Peyer's patch (tissue), 4 donors: ENCODE measurements around the gene GOLGA2. TPM values are rescaled to one million over a fixed set of nuclear protein-coding genes. Genes with fewer than 3 reads are reported as not detected.

Source experiments
- DNase-seq, 3 donors: peaks; one replicate each; pipeline ENCODE4 v3.0.0-alpha.2; 2017 to 2019
- H3K27ac ChIP-seq, 4 donors: fragments of 200-600 bp; sonication (generic); one replicate each; pipeline ENCODE4 v1.5.1; 2016 to 2019
- H3K27me3 ChIP-seq, 2 donors: fragments of 200-600 bp; sonication (generic); one replicate each; pipeline ENCODE4 v1.5.1; 2019
- H3K36me3 ChIP-seq, 3 donors: fragments of 200-600 bp; sonication (generic); one replicate each; pipeline ENCODE4 v1.5.1; 2016 to 2019
- H3K4me1 ChIP-seq, 4 donors: fragments of 200-600 bp; sonication (generic); one replicate each; pipeline ENCODE4 v1.5.1; 2016 to 2019
- H3K4me3 ChIP-seq, 4 donors: fragments of 200-600 bp; sonication (generic); 1 replicate in 3 of 4; 2 replicates in 1 of 4; pipeline ENCODE4 v1.5.1; 2016 to 2019; ENCODE audit warnings: mild to moderate bottlenecking in 1 of 4
- H3K9me3 ChIP-seq, 4 donors: fragments of 200-600 bp; sonication (generic); one replicate each; pipeline ENCODE4 v1.5.1; 2016 to 2019; ENCODE audit warnings: mild to moderate bottlenecking in 1 of 4
- POLR2A ChIP-seq, 2 donors: fragments of 450-650 bp; IDR thresholded peaks; one replicate each; pipeline ENCODE4 v1.5.1; 2017; ENCODE audit warnings: antibody characterized with exemption in 2 of 2, mild to moderate bottlenecking in 2 of 2, moderate library complexity in 2 of 2
- total RNA-seq, 4 donors: library from RNA; depleted of rRNA; stranded (reverse); fragments of >200 nt; gene quantifications; one replicate each; pipeline ENCODE4 v1.1.0, GENCODE V29; 2016
- TF ChIP-seq, protein P1 (sequence below), 6 experiments: fragments of 450-650 bp in 4 of 6; fragments of 200-600 bp in 2 of 6; sonication (generic) in 1 of 6; IDR thresholded peaks; one replicate each; pipeline ENCODE4 v1.5.1; 2017 to 2019; ENCODE audit warnings: antibody characterized with exemption in 6 of 6, mild to moderate bottlenecking in 3 of 6, moderate library complexity in 1 of 6

GOLGA2 gene
- total RNA-seq, 4 donors from 2014 or later, result 45.7 to 96.7 (median 92.5) TPM

DNA sequence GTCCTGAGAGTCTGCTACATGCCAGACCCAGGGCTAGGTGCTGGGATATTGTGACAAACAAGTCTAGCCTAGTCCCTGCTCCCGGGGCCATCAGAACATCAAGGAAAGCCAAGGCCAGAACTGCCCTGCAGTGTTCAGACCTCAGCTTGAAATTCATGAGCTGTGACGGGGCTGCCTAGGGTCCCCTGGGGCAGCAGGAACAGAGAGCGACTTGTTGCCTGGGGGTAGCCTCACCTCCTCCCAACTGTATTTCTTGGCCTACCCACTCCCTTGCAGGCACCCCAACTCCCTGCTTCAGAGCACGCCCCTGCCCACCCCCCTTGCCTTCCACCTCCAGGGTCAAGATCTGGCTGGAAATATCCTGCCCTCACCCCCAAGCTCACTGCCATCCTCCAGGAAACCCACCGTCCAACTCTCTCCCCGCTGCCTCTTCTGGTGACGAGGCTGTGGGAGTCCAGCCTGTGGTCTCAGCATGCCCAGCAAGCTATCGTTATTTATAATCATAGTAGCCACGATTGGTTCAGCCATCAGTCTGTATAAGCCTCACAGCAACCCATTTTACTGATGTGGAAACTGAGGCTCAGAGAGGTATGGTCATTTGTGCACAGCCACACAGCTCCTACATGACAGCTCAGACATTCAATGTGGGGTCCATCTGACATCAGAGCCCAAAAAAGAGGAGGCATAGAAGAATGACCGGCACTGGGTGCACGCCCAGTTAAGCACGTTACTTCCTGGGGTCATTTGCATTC lies 61.9 kb downstream of the GOLGA2 start:
- peaks cover 0 to 15% (median 0%) of the 10 kb centered on the region in 4 donors for H3K4me1 ChIP-seq
- H3K27me3 ChIP-seq, result no peaks in the 10 kb centered on the region
- no peak for DNase-seq
- H3K27ac ChIP-seq, result no peak overlapping the region
- no peak for TF ChIP-seq POLR2A (IDR thresholded peaks at IDR 0.05)
- TF ChIP-seq, protein P1, sequence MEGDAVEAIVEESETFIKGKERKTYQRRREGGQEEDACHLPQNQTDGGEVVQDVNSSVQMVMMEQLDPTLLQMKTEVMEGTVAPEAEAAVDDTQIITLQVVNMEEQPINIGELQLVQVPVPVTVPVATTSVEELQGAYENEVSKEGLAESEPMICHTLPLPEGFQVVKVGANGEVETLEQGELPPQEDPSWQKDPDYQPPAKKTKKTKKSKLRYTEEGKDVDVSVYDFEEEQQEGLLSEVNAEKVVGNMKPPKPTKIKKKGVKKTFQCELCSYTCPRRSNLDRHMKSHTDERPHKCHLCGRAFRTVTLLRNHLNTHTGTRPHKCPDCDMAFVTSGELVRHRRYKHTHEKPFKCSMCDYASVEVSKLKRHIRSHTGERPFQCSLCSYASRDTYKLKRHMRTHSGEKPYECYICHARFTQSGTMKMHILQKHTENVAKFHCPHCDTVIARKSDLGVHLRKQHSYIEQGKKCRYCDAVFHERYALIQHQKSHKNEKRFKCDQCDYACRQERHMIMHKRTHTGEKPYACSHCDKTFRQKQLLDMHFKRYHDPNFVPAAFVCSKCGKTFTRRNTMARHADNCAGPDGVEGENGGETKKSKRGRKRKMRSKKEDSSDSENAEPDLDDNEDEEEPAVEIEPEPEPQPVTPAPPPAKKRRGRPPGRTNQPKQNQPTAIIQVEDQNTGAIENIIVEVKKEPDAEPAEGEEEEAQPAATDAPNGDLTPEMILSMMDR (IDR thresholded peaks at IDR 0.05), result no peak
- H3K4me3 ChIP-seq, result no peak overlapping the region
- no peaks in the 10 kb centered on the region for H3K36me3 ChIP-seq
- no peaks in the 10 kb centered on the region for H3K9me3 ChIP-seq

DNA sequence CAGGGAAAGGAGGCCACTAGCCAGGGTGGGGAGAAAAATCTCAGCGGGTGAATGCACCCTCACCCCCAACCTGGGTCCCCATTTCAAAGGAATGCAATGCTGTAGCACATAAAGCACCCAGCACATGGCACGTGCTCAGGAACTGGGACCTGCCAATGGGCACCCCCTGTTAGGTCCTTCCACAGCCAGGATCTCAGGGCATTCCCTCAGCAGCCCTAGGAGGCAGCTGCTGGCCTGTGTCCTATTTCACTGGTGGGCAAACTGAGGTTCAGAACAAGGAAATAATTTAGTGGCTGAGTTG lies 63.9 kb downstream of the GOLGA2 start:
- DNase-seq, result no peak
- Histone ChIP-seq H3K27ac (peak overlapping the region in 2 of 4 donors; percentile 64 to 78), H3K4me1 (peaks cover 0 to 8% (median 0%) of the 10 kb centered on the region in 4 donors), H3K9me3 (no peaks in the 10 kb centered on the region), H3K27me3 (no peaks in the 10 kb centered on the region), H3K4me3 (no peak overlapping the region), H3K36me3 (no peaks in the 10 kb centered on the region)
- TF ChIP-seq POLR2A (IDR thresholded peaks at IDR 0.05), result no peak
- TF ChIP-seq, protein P1 (IDR thresholded peaks at IDR 0.05), result no peak

DNA sequence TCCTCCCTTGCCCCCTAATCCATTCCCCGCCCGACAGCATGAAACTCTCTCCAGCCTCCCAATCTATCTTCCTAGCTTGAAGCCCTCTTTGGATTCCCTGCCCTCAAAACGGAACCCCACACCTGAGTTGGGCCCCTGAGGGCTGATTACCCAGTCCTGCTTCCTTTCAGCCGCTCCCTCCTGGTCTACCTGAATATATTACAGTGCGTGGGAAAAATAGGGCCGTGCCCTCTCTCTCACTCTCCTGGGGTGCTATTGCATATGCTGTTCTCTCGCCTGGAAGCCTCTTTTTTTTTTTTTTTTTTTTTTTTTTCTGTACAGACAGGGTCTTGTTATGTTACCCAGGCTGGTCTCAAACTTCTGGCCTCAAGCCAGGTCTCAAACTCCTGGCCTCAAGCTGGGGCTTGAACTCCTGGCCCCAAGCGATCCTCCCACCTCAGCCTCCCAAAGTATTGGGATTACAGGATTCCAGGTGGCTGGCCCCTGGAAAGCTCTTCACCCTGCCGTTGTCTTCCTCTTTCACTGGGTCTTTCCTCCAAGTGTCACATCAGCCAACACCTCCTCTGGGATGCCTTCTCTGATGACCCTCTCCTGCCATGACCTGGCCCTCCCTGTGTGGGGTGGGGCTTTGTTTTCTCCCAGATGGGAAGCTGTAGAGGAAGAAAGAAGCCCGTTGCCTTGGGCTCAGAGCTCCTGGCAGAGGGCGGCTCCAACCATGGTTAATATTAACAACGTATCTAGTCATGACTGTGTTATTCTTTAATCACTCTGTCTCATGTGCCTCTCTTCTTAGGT lies 64.4 kb downstream of the GOLGA2 start:
- H3K27me3 ChIP-seq, result no peaks in the 10 kb centered on the region
- H3K4me1 ChIP-seq, result peaks cover 0 to 14% (median 0%) of the 10 kb centered on the region in 4 donors
- peak overlapping the region in 2 of 4 donors; percentile 64 to 78 for H3K27ac ChIP-seq
- TF ChIP-seq POLR2A (IDR thresholded peaks at IDR 0.05), result no peak
- TF ChIP-seq, protein P1 (IDR thresholded peaks at IDR 0.05), result no peak
- DNase-seq, result peak in 2 of 3 donors; percentile 73 to 74
- H3K36me3 ChIP-seq, result no peaks in the 10 kb centered on the region
- no peaks in the 10 kb centered on the region for H3K9me3 ChIP-seq
- H3K4me3 ChIP-seq, result no peak overlapping the region

DNA sequence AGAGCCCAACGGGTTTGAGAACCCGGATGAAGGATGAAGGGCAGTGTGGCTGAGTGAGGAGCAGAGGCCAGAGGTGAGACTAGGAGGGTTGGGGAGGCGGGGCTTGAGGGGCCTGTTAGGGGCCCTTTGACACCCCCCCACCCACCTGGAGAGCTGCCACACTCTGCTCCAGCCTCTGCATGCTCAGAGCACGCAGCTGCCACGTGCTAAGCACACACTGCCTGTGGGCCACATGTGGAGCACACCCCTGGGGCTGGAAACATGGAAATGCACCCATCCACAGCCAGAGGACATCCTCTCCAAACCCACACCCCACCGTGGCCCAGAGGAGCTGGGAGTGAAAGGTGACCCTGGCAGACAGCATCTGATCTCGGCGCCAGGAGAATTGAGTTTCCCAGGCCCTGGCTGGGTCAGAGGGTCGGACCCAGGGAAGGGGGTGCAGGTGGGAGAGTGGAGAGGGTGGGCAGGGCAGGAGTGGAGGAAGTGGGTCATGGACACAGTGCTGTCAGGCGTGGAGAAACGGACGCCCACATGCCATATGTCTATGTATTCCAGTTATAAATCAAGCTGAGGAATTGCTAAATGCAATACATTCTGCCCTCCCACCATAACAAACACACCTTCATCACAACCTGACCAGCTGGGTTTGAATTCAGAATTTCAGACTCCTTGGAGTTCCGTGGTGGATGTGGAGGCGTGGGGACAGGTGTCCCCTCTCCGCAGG lies 66.7 kb downstream of the GOLGA2 start:
- Histone ChIP-seq H3K27ac (no peak overlapping the region), H3K9me3 (no peaks in the 10 kb centered on the region), H3K36me3 (no peaks in the 10 kb centered on the region), H3K27me3 (no peaks in the 10 kb centered on the region), H3K4me3 (no peak overlapping the region), H3K4me1 (peaks cover 0 to 21% (median 2%) of the 10 kb centered on the region in 4 donors)
- no peak for DNase-seq
- TF ChIP-seq POLR2A (IDR thresholded peaks at IDR 0.05), result no peak
- TF ChIP-seq, protein P1 (IDR thresholded peaks at IDR 0.05), result no peak

DNA sequence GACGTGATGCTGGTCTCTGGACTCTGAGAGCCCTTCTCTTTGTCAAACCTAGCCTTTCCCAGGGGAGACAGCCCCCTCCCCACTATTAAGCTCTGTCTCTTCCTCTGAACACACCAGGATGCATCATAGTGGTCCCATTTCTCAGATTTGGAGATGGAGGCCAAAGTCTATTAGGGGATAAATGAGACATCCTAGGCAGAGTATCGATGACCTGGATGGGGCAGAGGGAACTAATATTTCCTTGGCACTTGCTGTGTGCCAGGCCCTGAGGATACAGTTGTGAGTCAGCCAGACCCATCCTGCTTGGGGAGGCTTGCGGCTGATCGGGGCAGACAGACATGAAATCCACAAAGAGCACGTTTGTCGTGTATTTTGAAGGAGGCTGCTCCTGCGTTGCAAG lies 67.4 kb downstream of the GOLGA2 start:
- peaks cover 0 to 27% (median 8%) of the 10 kb centered on the region in 4 donors for H3K4me1 ChIP-seq
- no peaks in the 10 kb centered on the region for H3K9me3 ChIP-seq
- H3K4me3 ChIP-seq, result no peak overlapping the region
- no peaks in the 10 kb centered on the region for H3K36me3 ChIP-seq
- no peak for TF ChIP-seq POLR2A (IDR thresholded peaks at IDR 0.05)
- no peak for DNase-seq
- no peak overlapping the region for H3K27ac ChIP-seq
- H3K27me3 ChIP-seq, result no peaks in the 10 kb centered on the region
